ENCODE data around the gene ARID3A.
"Not testable (repeated sequence)": the region's sequence is repeated elsewhere in the genome, so short reads cannot be mapped to it uniquely, and the experiment has no call there.

Gene ARID3A

GRCh38 chr19:947707-948539, 22.1 kb downstream of the ARID3A start:
- no peak for DNase-seq

GRCh38 chr19:948842-949496, 23.1 kb downstream of the ARID3A start:
- no peak for DNase-seq

GRCh38 chr19:950352-951066, 24.7 kb downstream of the ARID3A start:
- DNase-seq, result no peak

- DNase-seq, result no peak
Observed at GRCh38 chr19:952049-952679, 26.3 kb downstream of the ARID3A start.

GRCh38 chr19:952680-953444, 27.0 kb downstream of the ARID3A start:
- DNase-seq, result no peak

GRCh38 chr19:953445-954271, 27.8 kb downstream of the ARID3A start:
- no peak for DNase-seq

- no peak for DNase-seq
Observed at GRCh38 chr19:954272-954671, 28.4 kb downstream of the ARID3A start.

- DNase-seq, result no peak
Observed at GRCh38 chr19:954672-955494, 29.0 kb downstream of the ARID3A start.

GRCh38 chr19:955803-956765, 30.2 kb downstream of the ARID3A start:
- no peak for DNase-seq

- DNase-seq, result no peak
Observed at GRCh38 chr19:956766-957440, 31.1 kb downstream of the ARID3A start.

GRCh38 chr19:957578-957977, 31.7 kb downstream of the ARID3A start:
- DNase-seq, result not testable (repeated sequence)

- no peak for DNase-seq
Observed at GRCh38 chr19:958967-959855, 33.4 kb downstream of the ARID3A start.

- no peak for DNase-seq
Observed at GRCh38 chr19:960020-960419, 34.2 kb downstream of the ARID3A start.

- no peak for DNase-seq
Observed at GRCh38 chr19:960601-960938, 34.7 kb downstream of the ARID3A start.

GRCh38 chr19:961866-962620, 36.2 kb downstream of the ARID3A start:
- no peak for DNase-seq

GRCh38 chr19:962683-963400, 37.0 kb downstream of the ARID3A start:
- DNase-seq, result no peak
